GM19193 (cell line): ENCODE data around the gene ZSCAN16.
A peak's percentile ranks its signal among the peaks of the same experiment; 100 is the strongest.

Experiments
- POLR2A ChIP-seq: IDR thresholded peaks from 4 replicates; pipeline ENCODE4 v1.6.1; 2011; ENCODE audit not compliant: insufficient read depth, insufficient read length; ENCODE audit errors: extremely low read depth

Gene ZSCAN16

GRCh38 chr6:28117386-28118050 lies 6.9 kb upstream of the ZSCAN16 start:
- no peak for TF ChIP-seq POLR2A

DNA sequence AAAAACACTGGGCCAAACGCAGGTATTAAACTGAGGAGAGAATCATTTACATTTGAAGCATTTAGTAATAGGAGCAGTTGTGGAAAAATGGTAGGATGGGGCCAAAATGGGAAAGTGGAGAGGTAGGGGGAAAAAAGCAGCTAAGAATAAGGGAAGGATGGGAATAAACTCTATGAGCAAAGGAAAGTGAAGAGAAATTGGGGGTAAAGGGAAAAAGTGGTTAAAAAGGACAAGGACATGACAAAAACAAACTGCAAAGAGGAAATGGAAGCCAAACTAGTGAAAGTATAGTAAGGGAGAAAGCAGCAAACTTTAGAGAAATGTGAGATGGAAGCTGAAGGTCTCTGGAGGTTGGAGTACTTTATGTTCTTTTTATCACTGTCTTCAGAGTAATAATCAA lies 6.2 kb upstream of the ZSCAN16 start:
- TF ChIP-seq POLR2A, result no peak

DNA sequence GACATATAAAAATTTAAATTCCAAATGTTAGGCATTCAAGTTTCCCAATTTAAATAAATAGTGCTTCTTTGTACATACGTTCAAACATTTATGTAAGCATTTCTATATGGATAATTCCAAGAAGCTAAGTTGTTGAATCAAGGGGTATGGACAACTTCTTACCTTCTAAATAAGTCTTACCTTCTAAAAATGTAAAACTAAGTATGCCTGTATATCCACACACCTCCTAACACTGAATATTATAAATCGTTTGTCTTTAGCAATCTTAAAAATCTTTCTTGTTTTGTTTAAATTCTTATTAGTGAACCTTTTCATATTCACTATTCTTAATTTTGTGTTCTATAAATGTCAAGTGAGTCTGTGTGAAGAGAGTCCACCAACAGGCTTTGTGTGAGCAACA lies 2.5 kb upstream of the ZSCAN16 start:
- TF ChIP-seq POLR2A, result no peak

- TF ChIP-seq POLR2A, result no peak
Measured at GRCh38 chr6:28124971-28125353, 553 bp downstream of the ZSCAN16 start.

GRCh38 chr6:28125401-28125800 lies 992 bp downstream of the ZSCAN16 start:
- no peak for TF ChIP-seq POLR2A

GRCh38 chr6:28134015-28134414 lies 9.6 kb downstream of the ZSCAN16 start:
- no peak for TF ChIP-seq POLR2A

DNA sequence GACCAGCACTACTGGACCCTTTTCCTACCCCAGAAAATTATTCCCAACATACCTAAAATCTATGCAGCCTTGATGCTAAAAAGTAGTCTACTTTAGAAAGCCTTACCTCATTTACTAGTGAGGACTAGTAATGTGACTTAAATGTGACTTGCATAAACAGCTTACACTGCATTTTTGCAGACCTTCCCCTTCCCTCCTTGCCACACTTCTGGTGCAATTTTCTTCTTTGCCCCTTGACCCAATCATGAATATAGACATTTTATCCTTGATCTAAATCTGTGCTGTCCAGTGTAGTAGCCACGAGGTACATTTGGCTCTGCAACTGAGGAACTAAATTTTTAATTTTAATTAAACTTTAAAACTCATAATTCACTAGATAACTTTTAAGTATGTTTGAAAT lies 10.3 kb downstream of the ZSCAN16 start:
- TF ChIP-seq POLR2A, result no peak

DNA sequence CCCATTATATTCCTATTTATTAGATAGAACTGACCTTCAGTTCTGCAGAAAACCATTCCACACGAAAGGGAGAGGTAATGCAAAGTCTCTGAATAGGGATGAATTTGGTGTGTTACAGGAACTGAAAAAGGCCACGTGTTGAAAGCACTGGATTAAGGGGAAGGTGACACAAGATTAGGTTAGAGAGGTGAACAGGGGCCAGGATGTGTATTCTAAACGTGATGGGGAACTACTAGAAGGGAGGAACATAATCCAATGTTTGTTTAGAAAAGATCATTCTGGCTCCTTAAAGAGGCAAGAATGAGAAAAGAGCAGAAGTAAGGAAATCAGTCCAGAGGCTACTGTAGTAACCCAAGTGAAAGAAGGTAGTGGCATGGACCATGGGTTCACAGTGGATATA lies 11.0 kb downstream of the ZSCAN16 start:
- no peak for TF ChIP-seq POLR2A

DNA sequence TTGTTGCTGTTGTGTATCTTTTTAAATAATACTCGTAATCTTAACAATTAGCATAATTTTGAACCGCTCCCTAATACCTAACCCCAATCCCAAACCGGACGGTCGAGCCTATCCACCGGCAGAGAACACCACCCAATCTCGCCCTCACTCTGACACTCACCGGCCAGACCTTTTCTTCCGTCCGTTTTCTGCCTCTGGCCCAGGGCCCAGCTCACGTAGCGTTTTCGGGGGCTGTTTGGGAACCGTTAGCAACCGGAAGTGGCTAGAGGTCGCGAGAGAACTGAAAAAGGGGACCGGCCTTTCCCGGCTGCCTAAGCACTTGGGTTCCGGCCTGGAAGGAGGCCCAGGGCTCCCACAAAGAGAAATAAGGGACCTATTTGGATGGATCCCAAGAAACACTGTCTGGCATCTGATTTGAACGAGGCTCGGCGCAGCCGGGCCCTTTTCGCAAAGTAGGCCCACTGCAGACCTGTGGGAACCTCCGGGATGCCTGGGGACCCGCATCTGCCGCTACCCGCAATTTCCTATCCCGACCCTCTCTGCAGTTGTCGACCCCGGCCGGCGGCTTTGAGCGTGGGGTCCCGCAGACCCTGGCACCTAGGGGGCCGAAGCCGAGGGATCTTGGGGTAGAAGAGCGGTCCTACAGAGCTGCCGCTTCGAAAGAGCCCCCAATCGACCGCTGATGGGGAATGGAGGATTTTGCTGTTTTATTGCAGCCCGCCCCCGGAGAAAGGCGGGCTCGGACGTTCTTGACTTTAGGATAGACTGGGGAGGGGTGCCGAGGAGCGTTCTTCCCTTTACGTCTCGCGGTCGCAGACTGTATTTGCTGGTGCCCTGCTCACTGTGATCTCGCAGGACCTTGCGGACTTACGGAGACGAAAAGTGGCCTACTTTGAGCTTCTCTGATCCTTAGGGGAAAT lies 12.4 kb downstream of the ZSCAN16 start:
- TF ChIP-seq POLR2A, result peak; percentile 78

DNA sequence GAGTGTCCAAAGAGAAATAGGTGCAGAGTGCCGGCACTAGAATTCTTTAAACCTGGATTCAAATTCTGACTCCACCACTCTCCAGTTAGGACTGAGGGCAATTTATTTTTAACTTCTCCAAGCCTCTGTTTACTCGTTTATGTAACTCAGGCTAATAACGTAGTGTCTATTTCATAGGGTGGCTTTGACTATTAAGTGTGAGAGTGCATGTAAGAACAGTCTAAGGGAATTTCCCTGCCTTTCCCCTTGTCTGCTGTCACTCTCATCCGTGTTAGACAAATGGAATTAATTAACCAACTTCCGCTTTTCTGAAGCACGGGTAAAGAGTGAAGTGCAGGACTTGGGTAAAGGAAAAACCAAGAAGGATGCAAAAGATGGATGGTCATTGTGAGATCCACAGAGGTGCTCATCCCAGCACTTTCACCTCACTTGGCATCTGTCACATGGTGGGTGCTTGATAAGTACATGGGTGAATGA lies 13.1 kb downstream of the ZSCAN16 start:
- no peak for TF ChIP-seq POLR2A

DNA sequence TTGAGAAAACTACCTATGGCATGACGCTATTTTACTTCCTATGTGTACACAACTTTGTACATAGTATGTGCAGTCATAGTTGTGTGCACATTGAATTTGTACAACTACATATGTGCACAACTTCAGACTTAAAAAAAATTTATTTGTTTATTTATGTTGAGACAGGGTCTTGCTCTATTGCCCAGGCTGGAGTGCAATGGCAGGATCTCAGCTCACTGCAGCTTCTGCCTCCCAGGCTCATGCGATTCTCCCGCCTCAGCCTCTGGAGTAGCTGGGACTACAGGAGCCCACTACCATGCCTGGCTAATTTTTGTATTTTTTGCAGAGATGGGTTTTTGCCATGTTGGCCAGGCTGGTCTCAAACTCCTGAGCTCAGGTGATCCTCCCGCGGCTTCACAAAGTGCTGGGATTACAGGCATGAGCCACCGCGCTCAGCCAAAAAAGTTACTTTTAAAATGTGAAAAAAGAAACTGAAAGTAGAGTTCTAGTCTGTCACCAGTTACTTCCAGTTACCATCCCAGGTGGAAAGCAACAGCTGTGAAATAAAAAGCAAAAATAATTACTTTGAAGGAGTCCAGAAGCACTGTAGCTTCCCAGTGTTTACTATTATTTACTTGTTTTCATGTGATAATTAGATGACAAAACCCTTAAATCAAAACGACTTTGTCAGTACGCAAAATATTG lies 15.6 kb downstream of the ZSCAN16 start:
- no peak for TF ChIP-seq POLR2A

- no peak for TF ChIP-seq POLR2A
Measured at GRCh38 chr6:28140616-28141015, 16.2 kb downstream of the ZSCAN16 start.

DNA sequence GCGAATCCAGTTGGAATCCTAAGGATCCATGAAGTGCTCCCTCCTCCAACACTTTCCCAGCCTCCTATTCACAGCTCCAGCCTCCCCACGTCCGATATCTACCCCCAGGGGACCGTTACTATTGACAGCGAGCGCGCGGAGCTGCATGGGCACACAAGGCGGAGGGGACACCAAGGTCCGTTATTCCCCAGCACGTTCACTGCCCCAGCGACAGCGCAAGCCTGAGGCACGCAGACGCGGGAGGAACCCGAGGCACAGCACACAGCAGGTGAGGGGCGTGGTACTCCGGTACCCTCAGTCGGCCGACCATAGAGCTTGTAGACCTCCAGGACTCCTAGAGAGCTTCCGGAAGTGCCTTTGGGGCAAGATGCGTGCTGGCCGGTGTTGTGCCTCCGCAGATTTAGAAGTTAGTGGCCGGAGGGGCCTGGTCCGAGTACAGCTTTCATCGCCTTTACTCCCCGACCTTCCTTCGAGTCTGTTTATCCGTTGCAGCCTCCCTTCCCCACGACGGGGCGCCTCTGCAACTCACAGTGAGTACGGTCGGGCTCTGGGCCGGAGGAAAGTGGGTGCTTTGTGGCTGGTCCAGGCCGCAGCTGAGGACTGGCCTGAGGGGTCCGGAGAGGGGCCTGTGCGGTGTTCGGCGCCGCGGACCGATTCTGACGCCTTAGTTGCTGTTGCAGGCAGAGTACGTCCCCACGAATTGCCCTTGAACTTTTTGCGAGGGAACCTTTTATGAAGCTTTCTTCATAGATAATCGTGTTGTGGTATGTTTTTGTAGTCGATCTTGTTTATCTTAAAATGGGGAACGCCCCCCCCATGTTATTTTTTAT lies 17.3 kb downstream of the ZSCAN16 start, which contains the start of gene ZKSCAN8:
Gene ZKSCAN8, plus strand, starts transcription at position 384 of the 830 bp plus-strand sequence. CDS start 6,525 bp downstream, outside the sequence.
- TF ChIP-seq POLR2A, result peak; percentile 81

- TF ChIP-seq POLR2A, result no peak
Measured at GRCh38 chr6:28142446-28142845, 18.0 kb downstream of the ZSCAN16 start.
